HepG2 (cell line): Measurements from ENCODE around the gene S100A10. TPM values are rescaled to one million over a fixed set of nuclear protein-coding genes. Genes with fewer than 3 reads are reported as not detected.
A peak's percentile ranks its signal among the peaks of the same experiment; 100 is the strongest.

ENCODE experiments used
- ATAC-seq: fragments of 200-7000 bp; cut with Tn5 transposase; 3 replicates; pipeline ENCODE4 v1.9.1; 2020; ENCODE audit warnings: mild to moderate bottlenecking, moderate library complexity
- BruUV-seq: library from RNA; stranded (reverse); fragments of 400-500 nt; replicated peaks from 2 replicates; lab custom pipeline; 2021; lab: Mats Ljungman, UMichigan
- CTCF ChIA-PET: fragments of 300-600 bp; formaldehyde crosslinking; extraction: SDS; loops from one replicate; lab custom pipeline; 2021; ENCODE audit warnings: low total read pairs, inconsistent platforms, low intra/inter-chr PET ratio; lab: Yijun Ruan, JAX
- POLR2A ChIA-PET: fragments of 350-600 bp; sonication (Branson Sonifier 250); formaldehyde crosslinking; loops from one replicate; lab custom pipeline; 2020; ENCODE audit warnings: antibody characterized with exemption, inconsistent platforms; lab: Yijun Ruan, JAX
- DNase-seq: peaks from one replicate; pipeline ENCODE4 v3.0.0-alpha.2; 2015; ENCODE audit warnings: low spot score
- FAIRE-seq: peaks from 3 replicates; lab custom pipeline; 2011; peaks lifted over from hg19 to GRCh38; lab: Jason Lieb, UNC
- H2AFZ ChIP-seq: one replicate; pipeline ENCODE4 v1.6.1; 2011; ENCODE audit warnings: low read length, inconsistent platforms
- H3K27ac ChIP-seq: fragments of 300-600 bp; 3 replicates; pipeline ENCODE4 v1.8.0; 2011; ENCODE audit warnings: mixed run types, mild to moderate bottlenecking, mixed read lengths, low read length, inconsistent platforms; ENCODE audit not compliant: insufficient read depth; ENCODE audit errors: extremely low read length
- H3K27me3 ChIP-seq, 2 experiments: fragments of 200-600 bp in 1 of 2; 2 replicates in 1 of 2; 3 replicates in 1 of 2; pipeline versions ENCODE4 v1.6.0 to v1.8.0; 2011; ENCODE audit warnings: low read length in 2 of 2, mild to moderate bottlenecking in 2 of 2, moderate library complexity in 2 of 2, inconsistent platforms in 1 of 2; ENCODE audit not compliant: insufficient read depth in 2 of 2, control insufficient read depth in 1 of 2
- H3K36me3 ChIP-seq, 2 experiments: fragments of 200-600 bp in 1 of 2; replicated peaks in 1 of 2; 2 replicates in 1 of 2; 3 replicates in 1 of 2; pipeline versions ENCODE4 v1.5.1 to v1.8.0; 2011; ENCODE audit warnings: low read length in 2 of 2, inconsistent platforms in 1 of 2; ENCODE audit not compliant: insufficient read depth in 2 of 2, control insufficient read depth in 1 of 2
- H3K4me1 ChIP-seq: 2 replicates; pipeline ENCODE4 v1.5.1; 2012; ENCODE audit warnings: low read length, inconsistent platforms; ENCODE audit not compliant: insufficient read depth
- H3K4me2 ChIP-seq: 2 replicates; pipeline ENCODE4 v1.6.0; 2011; ENCODE audit warnings: low read depth, low read length, inconsistent platforms
- H3K4me3 ChIP-seq, 3 experiments: fragments of 200-600 bp in 1 of 3; sonication (generic), shearing (Covaris generic) in 1 of 3; replicated peaks in 1 of 3; 2 replicates each; pipeline ENCODE4 v1.5.1; 2011 to 2016; ENCODE audit warnings: low read length in 3 of 3, inconsistent platforms in 2 of 3, low read depth in 2 of 3, mild to moderate bottlenecking in 2 of 3, control low read depth in 1 of 3, mixed read lengths in 1 of 3; ENCODE audit not compliant: insufficient read depth in 1 of 3
- H3K79me2 ChIP-seq: one replicate; pipeline ENCODE4 v1.6.1; 2011; ENCODE audit warnings: low read length, inconsistent platforms; ENCODE audit not compliant: insufficient read depth
- H3K9ac ChIP-seq: 2 replicates; pipeline ENCODE4 v1.6.0; 2011; ENCODE audit warnings: mild to moderate bottlenecking, low read depth, low read length, inconsistent platforms; ENCODE audit not compliant: insufficient read depth
- H3K9me3 ChIP-seq: 2 replicates; pipeline ENCODE4 v1.5.1; 2012; ENCODE audit warnings: mild to moderate bottlenecking, low read length
- H4K20me1 ChIP-seq: 2 replicates; pipeline ENCODE4 v1.6.0; 2011; ENCODE audit warnings: inconsistent platforms, mild to moderate bottlenecking, low read length, moderate library complexity; ENCODE audit not compliant: insufficient read depth
- AGO2 ChIP-seq: fragments of 200-400 bp; formaldehyde crosslinking; optimal IDR thresholded peaks from 2 replicates; pipeline ENCODE3; 2017; ENCODE audit warnings: mild to moderate bottlenecking, low read depth, low read length, moderate library complexity
- ATF3 ChIP-seq: sonication (generic); formaldehyde crosslinking; IDR thresholded peaks from 2 replicates; pipeline ENCODE4 v1.4.0; 2020; ENCODE audit warnings: missing genetic modification reagents
- ATF7-NPFF ChIP-seq: sonication (generic); formaldehyde crosslinking; IDR thresholded peaks from 2 replicates; pipeline ENCODE4 v1.8.1; 2023; ENCODE audit warnings: mild to moderate bottlenecking, low read depth, missing genetic modification reagents, moderate library complexity
- DNMT1 ChIP-seq: sonication (generic); formaldehyde crosslinking; IDR thresholded peaks from 2 replicates; pipeline ENCODE4 v1.5.1; 2020; ENCODE audit warnings: mild to moderate bottlenecking, missing genetic modification reagents
- KLF9 ChIP-seq: IDR thresholded peaks from 2 replicates; pipeline ENCODE4 v1.6.1; 2016; ENCODE audit warnings: low read depth
- MTA1 ChIP-seq: sonication (generic); formaldehyde crosslinking; IDR thresholded peaks from 2 replicates; pipeline ENCODE4 v1.4.0; 2020; ENCODE audit warnings: missing genetic modification reagents, mild to moderate bottlenecking, borderline replicate concordance
- SP2 ChIP-seq: sonication (generic); formaldehyde crosslinking; IDR thresholded peaks from 2 replicates; pipeline ENCODE4 v1.5.1; 2020; ENCODE audit warnings: mild to moderate bottlenecking, missing genetic modification reagents
- TARDBP ChIP-seq: sonication (generic); formaldehyde crosslinking; IDR thresholded peaks from 2 replicates; pipeline ENCODE4 v1.8.0; 2022; ENCODE audit warnings: mild to moderate bottlenecking, missing genetic modification reagents
- THAP7 ChIP-seq: sonication (generic); formaldehyde crosslinking; IDR thresholded peaks from 2 replicates; pipeline ENCODE4 v1.8.1; 2023; ENCODE audit warnings: mild to moderate bottlenecking, missing genetic modification reagents
- YEATS2 ChIP-seq: sonication (generic); formaldehyde crosslinking; IDR thresholded peaks from 2 replicates; pipeline ENCODE4 v1.4.0; 2020; ENCODE audit warnings: missing genetic modification reagents, borderline replicate concordance
- ZFX ChIP-seq: sonication (generic); formaldehyde crosslinking; IDR thresholded peaks from 2 replicates; pipeline ENCODE4 v1.4.0; 2020; ENCODE audit warnings: mild to moderate bottlenecking, low read depth, missing genetic modification reagents, moderate library complexity
- ZFY ChIP-seq: sonication (generic); formaldehyde crosslinking; IDR thresholded peaks from 2 replicates; pipeline ENCODE4 v1.4.0; 2020; ENCODE audit warnings: missing genetic modification reagents
- ZNF296 ChIP-seq: sonication (generic); formaldehyde crosslinking; conservative IDR thresholded peaks from 2 replicates; pipeline ENCODE4 v1.5.0; 2020; ENCODE audit warnings: mild to moderate bottlenecking, missing genetic modification reagents
- WGBS: methylation state at CpG from one replicate; pipeline ENCODE4 v1.1.6; 2017; ENCODE audit warnings: low lambda C conversion rate; 5-methylcytosine and 5-hydroxymethylcytosine counted together
- in situ Hi-C: cut with HindIII; loops from 2 replicates; pipeline ENCODE4 v1.10.0; 2017; ENCODE audit warnings: low pct_unique_long_range_greater_than_20kb; ENCODE audit not compliant: extremely low pct_ligation_motif_present
- intact Hi-C: fragments of 100-400 bp; cut with micrococcal nuclease; formaldehyde crosslinking; loops from one replicate; pipeline ENCODE4 v1.10.0; 2022; ENCODE audit not compliant: unreplicated experiment
- polyA plus RNA-seq, 8 experiments: library from polyadenylated mRNA; depleted of rRNA in 3 of 8; stranded (reverse) in 7 of 8; unstranded in 1 of 8; fragments of >200 nt; fragmentation: Illumina TruSeq in 4 of 8; extraction: Trizol in 4 of 8; gene quantifications; 2 replicates each; pipeline versions ENCODE4 v1.2.1 to v1.2.3, GENCODE V29; 2011 to 2016; ENCODE audit warnings: low read depth in 4 of 8, missing spikeins in 1 of 8, mixed read lengths in 1 of 8; ENCODE audit not compliant: insufficient read depth in 1 of 8
- total RNA-seq, 5 experiments: library from RNA; depleted of rRNA; stranded (reverse); fragments of >200 nt; fragmentation: Illumina TruSeq; extraction: Trizol; gene quantifications; 2 replicates each; pipeline ENCODE4 v1.2.3, GENCODE V29; 2016; ENCODE audit warnings: low read depth in 1 of 5
- TF ChIP-seq, protein P1 (sequence below): IDR thresholded peaks from 2 replicates; pipeline ENCODE4 v1.6.1; 2018; ENCODE audit warnings: missing genetic modification reagents, mild to moderate bottlenecking, missing compliant biosample characterization

S100A10 gene
- total and polyA plus RNA-seq, 2 of the 13 experiments (the other 11 are each of a cell fraction or from before 2014, with no cell fraction given), result 16.8 to 28.7 TPM

GRCh38 chr1:151992303-151993083 lies 1.2 kb downstream of the S100A10 start:
- H3K4me3 ChIP-seq, result peak overlapping the region; percentile 69 to 89 (median 81)
- H3K27ac ChIP-seq, result peak overlapping the region; percentile 50
- ATAC-seq (peak; percentile 70), DNase-seq (peak; percentile 73), FAIRE-seq (peak; percentile 56)
- peak overlapping the region; percentile 71 for H3K9ac ChIP-seq
- H3K4me2 ChIP-seq, result peak overlapping the region; percentile 94
- peaks cover 3% of the 10 kb centered on the region in 2 experiments; a peak in 1 of 5 replicates for H3K36me3 ChIP-seq
- 0% methylated on average over 10 of the region's 21 CpGs for WGBS
- ChIA-PET POLR2A (interaction anchor here (0.7 to 2.7 kb wide), 5 partner anchors 9 to 84 kb away, joined by 3 to 19 read pairs (median 4); partner anchors contain the start of genes S100A11 and THEM4), CTCF (no interaction called here)
- intact Hi-C loops, result no loop called here
- in situ Hi-C loops, result no loop called here
- H2AFZ ChIP-seq, result no peak overlapping the region
- H4K20me1 ChIP-seq, result peaks cover 24% of the 10 kb centered on the region
- H3K27me3 ChIP-seq, result no peaks in the 10 kb centered on the region; a peak in 1 of 5 replicates
- peaks cover 53% of the 10 kb centered on the region for H3K79me2 ChIP-seq
- H3K9me3 ChIP-seq, result no peaks in the 10 kb centered on the region
- H3K4me1 ChIP-seq, result peaks cover 69% of the 10 kb centered on the region
- TSS peak; percentile 51 for BruUV-seq
- TF ChIP-seq ZFX, result peak; percentile 47
- TF ChIP-seq SP2 (CRISPR knock-in tag), result no peak
- TF ChIP-seq ATF3, result 0 out of 2 replicates have a peak, but pooled peaks have one; percentile 9
- no peak for TF ChIP-seq THAP7 (CRISPR knock-in tag)
- peak; percentile 82; the same call in 1 of the 2 replicates for TF ChIP-seq KLF9 (CRISPR knock-in tag)
- TF ChIP-seq MTA1 (CRISPR knock-in tag), result 0 out of 2 replicates have a peak, but pooled peaks have one; percentile 34
- TF ChIP-seq ZFY (CRISPR knock-in tag), result peak; percentile 18; the same call in 1 of the 2 replicates
- TF ChIP-seq YEATS2, result 0 out of 2 replicates have a peak, but pooled peaks have one; percentile 19
- no peak for TF ChIP-seq AGO2
- TF ChIP-seq, protein P1, sequence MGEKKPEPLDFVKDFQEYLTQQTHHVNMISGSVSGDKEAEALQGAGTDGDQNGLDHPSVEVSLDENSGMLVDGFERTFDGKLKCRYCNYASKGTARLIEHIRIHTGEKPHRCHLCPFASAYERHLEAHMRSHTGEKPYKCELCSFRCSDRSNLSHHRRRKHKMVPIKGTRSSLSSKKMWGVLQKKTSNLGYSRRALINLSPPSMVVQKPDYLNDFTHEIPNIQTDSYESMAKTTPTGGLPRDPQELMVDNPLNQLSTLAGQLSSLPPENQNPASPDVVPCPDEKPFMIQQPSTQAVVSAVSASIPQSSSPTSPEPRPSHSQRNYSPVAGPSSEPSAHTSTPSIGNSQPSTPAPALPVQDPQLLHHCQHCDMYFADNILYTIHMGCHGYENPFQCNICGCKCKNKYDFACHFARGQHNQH (CRISPR knock-in tag), result peak; percentile 51; the same call in 1 of the 2 replicates
- TF ChIP-seq TARDBP (CRISPR knock-in tag), result 0 out of 2 replicates have a peak, but pooled peaks have one; percentile 17
- TF ChIP-seq ZNF296 (CRISPR knock-in tag), result peak; percentile 62; the same call in 1 of the 2 replicates
- no peak for TF ChIP-seq DNMT1 (CRISPR knock-in tag)
- TF ChIP-seq ATF7-NPFF (CRISPR knock-in tag), result no peak
